ENCODE results near the gene PLD4. TPM values are rescaled to one million over a fixed set of nuclear protein-coding genes. Genes with fewer than 3 reads are reported as not detected.

The PLD4 gene
- total RNA-seq, 2 donors from 2014 or later, result not detected

DNA sequence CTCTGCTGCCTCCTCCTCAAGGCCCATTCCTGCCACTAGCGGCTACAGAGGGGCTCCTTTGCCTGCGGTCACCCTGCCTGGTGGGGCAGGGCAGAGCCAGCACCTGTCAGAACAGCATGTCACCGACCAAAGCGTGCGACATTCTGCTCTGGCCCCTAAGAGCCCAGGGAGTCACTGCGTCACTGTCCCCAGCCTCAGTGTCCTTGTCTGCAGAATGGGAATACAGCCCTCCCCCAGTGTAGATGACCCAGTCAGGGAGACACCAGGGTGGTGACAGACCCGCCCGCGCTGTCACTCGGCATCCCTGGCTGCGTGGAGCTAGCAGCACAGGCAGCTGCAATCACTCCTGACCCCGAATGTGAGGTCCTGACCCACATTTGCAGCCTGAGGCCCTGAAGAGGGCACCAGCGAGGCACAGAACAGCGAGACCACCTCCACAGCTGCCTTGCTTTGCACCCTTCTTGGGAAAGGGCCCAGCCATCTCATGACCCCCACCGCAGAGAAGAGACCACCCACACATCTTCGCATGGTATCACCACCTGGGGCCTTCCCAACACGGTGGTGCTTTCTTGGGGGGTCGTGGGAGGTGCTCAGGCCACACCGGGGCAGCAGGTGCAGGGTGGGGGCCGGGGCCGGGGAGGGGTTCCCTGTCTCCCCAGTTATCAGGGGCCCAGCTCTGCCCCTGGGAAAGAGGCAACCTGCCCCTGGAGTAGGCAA lies 51.0 kb downstream of the PLD4 start:
- WGBS, 2 donors, result 47 to 80% methylated on average over 1 to 21 of the region's 21 CpGs
- Histone ChIP-seq H3K27me3 (no peaks in the 10 kb centered on the region), H3K27ac (no peak overlapping the region), H3K4me1 (peaks cover 87% of the 10 kb centered on the region), H3K4me3 (no peak overlapping the region), H3K9me3 (no peaks in the 10 kb centered on the region), H3K36me3 (replicated peaks in 1 of 2; ENCODE audit: insufficient read depth in 1 of 2, low read depth in 2 of 2) (no peaks in the 10 kb centered on the region)
- TF ChIP-seq, protein P1, sequence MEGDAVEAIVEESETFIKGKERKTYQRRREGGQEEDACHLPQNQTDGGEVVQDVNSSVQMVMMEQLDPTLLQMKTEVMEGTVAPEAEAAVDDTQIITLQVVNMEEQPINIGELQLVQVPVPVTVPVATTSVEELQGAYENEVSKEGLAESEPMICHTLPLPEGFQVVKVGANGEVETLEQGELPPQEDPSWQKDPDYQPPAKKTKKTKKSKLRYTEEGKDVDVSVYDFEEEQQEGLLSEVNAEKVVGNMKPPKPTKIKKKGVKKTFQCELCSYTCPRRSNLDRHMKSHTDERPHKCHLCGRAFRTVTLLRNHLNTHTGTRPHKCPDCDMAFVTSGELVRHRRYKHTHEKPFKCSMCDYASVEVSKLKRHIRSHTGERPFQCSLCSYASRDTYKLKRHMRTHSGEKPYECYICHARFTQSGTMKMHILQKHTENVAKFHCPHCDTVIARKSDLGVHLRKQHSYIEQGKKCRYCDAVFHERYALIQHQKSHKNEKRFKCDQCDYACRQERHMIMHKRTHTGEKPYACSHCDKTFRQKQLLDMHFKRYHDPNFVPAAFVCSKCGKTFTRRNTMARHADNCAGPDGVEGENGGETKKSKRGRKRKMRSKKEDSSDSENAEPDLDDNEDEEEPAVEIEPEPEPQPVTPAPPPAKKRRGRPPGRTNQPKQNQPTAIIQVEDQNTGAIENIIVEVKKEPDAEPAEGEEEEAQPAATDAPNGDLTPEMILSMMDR (IDR thresholded peaks at IDR 0.05), result no peak
- no peak for TF ChIP-seq POLR2A (IDR thresholded peaks at IDR 0.05)
- intact Hi-C loops (cut with DNase I), result loop anchor here (5.0 kb wide), 1 partner anchor 72 kb away; no protein-coding TSS in a partner anchor
- ATAC-seq (no peak), DNase-seq (peak in 1 of 4 donors; percentile 6)

DNA sequence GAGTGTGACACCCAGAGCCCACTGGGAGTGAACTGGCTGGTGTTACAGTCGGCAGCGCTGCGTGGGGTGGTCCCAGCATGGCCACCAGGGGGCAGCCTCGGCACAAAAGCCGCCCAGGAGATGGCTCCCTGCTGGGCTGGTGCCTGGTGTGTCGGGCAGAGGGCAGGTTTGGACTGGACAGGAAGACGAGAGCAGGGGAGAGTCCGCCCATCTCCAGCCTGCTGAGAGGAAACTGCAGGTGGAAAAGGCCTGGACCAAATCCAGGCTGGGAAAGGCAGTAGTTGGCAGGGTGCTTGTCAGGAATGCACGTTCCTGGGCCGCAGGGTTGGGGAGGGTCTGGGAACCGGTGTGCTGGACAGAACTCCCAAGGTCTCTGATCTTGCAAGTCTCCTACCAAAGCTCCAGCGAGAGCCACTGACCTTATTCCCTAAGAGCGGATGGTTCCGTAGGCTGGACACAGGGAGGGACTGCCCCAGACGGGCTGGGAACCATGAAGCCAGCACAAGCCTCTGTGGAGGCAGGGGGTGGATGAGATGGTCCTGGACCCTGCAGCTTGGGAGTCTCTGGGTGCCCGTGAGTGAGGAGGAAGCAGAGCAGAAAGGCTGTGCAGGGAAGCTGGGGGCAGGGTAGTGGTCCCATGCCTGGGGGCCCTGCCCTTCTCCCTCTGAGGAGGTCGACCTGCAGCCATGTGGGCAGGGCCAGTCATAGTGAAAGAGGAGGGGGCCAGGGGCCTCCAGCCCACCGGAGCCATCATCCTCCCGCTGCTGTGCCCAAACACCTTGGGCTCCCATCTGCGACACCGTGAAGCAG lies 51.7 kb downstream of the PLD4 start:
- peaks cover 89% of the 10 kb centered on the region for H3K4me1 ChIP-seq
- no peak overlapping the region for H3K27ac ChIP-seq
- no peaks in the 10 kb centered on the region for H3K36me3 ChIP-seq (replicated peaks in 1 of 2; ENCODE audit: insufficient read depth in 1 of 2, low read depth in 2 of 2)
- no peaks in the 10 kb centered on the region for H3K9me3 ChIP-seq
- DNase-seq (peak; percentile 86 to 90 (median 88)), ATAC-seq (peak; percentile 67)
- intact Hi-C loops (cut with DNase I), result loop anchor here (5.0 kb wide), 1 partner anchor 71 kb away; no protein-coding TSS in a partner anchor
- H3K4me3 ChIP-seq, result no peak overlapping the region
- no peaks in the 10 kb centered on the region for H3K27me3 ChIP-seq
- TF ChIP-seq POLR2A (IDR thresholded peaks at IDR 0.05), result no peak
- TF ChIP-seq, protein P1 (IDR thresholded peaks at IDR 0.05), result peak; percentile 87 to 97 (median 95)
- WGBS, 2 donors, result 33 to 38% methylated on average over 15 to 21 of the region's 21 CpGs

DNA sequence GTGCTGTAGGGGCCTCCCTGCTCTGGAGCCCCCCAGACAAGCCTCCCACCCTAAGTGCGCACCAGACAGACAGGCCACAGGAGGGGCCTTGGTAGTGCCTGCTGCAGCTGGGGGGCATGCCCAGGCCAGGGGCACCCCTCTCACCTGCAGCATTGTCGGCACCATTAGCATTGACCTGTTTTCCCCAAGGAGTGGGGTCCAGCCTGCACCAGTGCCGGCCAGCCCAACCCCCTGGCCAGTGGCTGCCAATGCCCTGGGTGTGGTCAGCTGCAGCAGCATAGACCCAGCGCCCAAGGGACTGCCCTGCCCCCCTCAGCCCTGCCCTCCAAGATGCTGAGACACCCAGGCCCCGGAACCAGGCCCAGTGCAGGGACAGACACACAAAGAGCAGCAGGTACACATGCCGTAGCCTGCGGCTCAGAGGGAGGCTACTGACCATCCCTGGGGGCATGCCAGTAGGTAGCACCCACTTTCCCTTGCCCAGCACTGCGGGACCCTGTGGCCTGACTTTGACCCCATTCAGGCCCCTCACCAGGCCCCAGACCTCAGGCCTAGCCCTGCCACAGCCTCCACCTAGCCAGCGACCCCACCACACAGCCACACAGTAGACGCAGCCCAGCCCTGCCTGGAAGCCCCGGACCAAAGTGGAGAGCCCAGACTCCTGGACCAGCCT lies 52.5 kb downstream of the PLD4 start:
- H3K36me3 ChIP-seq (replicated peaks in 1 of 2; ENCODE audit: insufficient read depth in 1 of 2, low read depth in 2 of 2), result no peaks in the 10 kb centered on the region
- H3K4me1 ChIP-seq, result peaks cover 83% of the 10 kb centered on the region
- H3K27ac ChIP-seq, result no peak overlapping the region
- no peaks in the 10 kb centered on the region for H3K27me3 ChIP-seq
- DNase-seq, result peak in 1 of 4 donors; percentile 9
- H3K4me3 ChIP-seq, result no peak overlapping the region
- ATAC-seq, result no peak
- WGBS, 2 donors, result 50 to 100% methylated on average over 1 to 8 of the region's 11 CpGs
- intact Hi-C loops (cut with DNase I), result loop anchor here (5.0 kb wide), 1 partner anchor 70 kb away; no protein-coding TSS in a partner anchor
- H3K9me3 ChIP-seq, result no peaks in the 10 kb centered on the region
- no peak for TF ChIP-seq POLR2A (IDR thresholded peaks at IDR 0.05)
- TF ChIP-seq, protein P1 (IDR thresholded peaks at IDR 0.05), result no peak

DNA sequence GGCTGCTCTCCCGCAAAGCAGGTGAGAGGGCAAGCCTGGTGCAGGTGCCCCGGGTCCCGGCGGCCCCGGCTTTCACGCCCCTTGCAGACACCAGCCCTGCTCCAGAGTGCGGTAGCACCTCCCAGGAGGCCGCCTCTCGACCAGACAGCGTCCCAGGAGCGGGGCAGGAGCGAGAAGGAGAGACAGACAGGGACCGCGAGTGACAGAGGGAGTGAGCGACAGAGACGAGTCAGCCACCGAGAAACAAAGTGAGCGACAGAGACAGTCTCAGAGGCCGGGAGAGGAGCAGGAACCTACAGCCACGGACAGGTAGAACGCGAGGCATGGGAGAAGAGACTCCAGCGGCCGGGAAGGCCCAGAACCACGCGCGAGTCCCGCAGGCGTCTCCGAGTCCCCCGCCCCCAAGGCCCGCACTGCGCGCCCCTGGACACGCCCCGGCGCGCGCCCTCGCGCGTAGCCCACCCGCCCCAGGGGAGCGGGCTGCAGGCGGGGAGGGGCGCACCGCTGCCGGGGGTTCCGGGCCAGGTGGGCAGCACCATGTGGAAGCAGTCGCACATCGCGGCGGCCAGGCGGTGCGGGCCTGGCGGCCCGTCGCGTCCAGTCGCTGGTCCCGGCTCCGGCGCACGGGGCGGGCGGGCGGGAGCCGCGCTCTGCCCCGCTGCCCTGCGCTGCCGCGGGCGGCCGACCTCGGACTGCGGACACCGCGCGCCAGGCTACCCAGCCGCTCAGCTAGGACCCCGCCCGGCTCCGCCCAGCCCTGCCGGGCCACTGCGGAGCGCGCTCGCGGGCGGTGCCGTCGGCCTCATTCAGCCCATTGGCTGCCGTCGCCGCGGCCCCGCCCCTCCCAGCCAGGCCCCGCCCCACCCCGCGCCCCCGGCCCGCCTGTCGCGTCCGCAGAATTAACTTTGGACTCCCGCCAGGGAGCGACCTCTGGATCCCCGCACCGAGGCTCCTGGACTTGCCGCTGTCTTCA lies 53.3 kb downstream of the PLD4 start, which contains the start of gene AHNAK2:
AHNAK2 (minus strand) TSS at position 694 of the 973 bp plus-strand sequence; CDS start at position 557, 137 bp downstream.
- Histone ChIP-seq H3K36me3 (replicated peaks in 1 of 2; ENCODE audit: insufficient read depth in 1 of 2, low read depth in 2 of 2) (no peaks in the 10 kb centered on the region), H3K9me3 (no peaks in the 10 kb centered on the region), H3K27ac (no peak within 1 kb of the TSS), H3K27me3 (no peaks in the 10 kb centered on the region), H3K4me3 (peak within 1 kb of the TSS in 1 of 2 donors; percentile 9), H3K4me1 (peaks cover 74% of the 10 kb centered on the region)
- intact Hi-C loops (cut with DNase I), result loop anchor here (5.0 kb wide), 1 partner anchor 69 kb away; no protein-coding TSS in a partner anchor
- TF ChIP-seq POLR2A (IDR thresholded peaks at IDR 0.05), result no peak
- TF ChIP-seq, protein P1 (IDR thresholded peaks at IDR 0.05), result no peak
- ATAC-seq (peak; percentile 67), DNase-seq (peak; percentile 75 to 85 (median 79))
- 7 to 8% methylated on average over 33 to 51 of the region's 111 CpGs for WGBS, 2 donors

Measured in body of pancreas (tissue), 4 donors.